Measurements from ENCODE around the gene INSYN2A.

GRCh38 chr10:127189226-127189625 lies 7.2 kb downstream of the INSYN2A start:
- TF ChIP-seq POLR2AphosphoS5 (IDR thresholded peaks at IDR 0.05) (no peak), POLR2A (IDR thresholded peaks at IDR 0.05) (no peak), EP300 (IDR thresholded peaks at IDR 0.05; ENCODE audit: low read depth) (no peak)
- TF ChIP-seq, protein P1, sequence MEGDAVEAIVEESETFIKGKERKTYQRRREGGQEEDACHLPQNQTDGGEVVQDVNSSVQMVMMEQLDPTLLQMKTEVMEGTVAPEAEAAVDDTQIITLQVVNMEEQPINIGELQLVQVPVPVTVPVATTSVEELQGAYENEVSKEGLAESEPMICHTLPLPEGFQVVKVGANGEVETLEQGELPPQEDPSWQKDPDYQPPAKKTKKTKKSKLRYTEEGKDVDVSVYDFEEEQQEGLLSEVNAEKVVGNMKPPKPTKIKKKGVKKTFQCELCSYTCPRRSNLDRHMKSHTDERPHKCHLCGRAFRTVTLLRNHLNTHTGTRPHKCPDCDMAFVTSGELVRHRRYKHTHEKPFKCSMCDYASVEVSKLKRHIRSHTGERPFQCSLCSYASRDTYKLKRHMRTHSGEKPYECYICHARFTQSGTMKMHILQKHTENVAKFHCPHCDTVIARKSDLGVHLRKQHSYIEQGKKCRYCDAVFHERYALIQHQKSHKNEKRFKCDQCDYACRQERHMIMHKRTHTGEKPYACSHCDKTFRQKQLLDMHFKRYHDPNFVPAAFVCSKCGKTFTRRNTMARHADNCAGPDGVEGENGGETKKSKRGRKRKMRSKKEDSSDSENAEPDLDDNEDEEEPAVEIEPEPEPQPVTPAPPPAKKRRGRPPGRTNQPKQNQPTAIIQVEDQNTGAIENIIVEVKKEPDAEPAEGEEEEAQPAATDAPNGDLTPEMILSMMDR (IDR thresholded peaks at IDR 0.05) = no peak
